ENCODE data around the gene PBX1.

DNA sequence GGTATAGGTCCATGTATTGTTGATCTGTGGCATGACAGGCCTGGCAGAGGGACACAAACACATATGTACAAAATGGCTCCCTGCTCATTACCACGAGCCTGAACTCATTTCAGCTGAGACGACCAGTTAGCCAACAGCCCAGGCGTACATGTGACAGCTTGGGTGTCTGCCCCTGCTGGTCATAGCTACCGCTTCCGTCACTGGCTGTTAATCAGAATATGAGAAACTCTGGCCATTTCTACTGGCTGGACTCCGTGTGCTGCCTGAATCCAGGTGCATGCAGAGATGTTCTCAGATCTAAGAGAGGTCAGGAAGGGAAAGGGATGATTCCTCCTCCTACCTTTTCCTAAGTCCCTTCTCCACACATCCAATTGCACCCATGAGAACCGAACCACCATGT, 144.5 kb downstream of the PBX1 start:
- TF ChIP-seq POLR2A (IDR thresholded peaks at IDR 0.05; ENCODE audit: low read depth, low read length) (no peak), POLR2AphosphoS5 (IDR thresholded peaks at IDR 0.05; ENCODE audit: low read depth, low read length) (no peak), SPI1 (IDR thresholded peaks at IDR 0.05; ENCODE audit: low read depth, low read length) (no peak), TAF1 (IDR thresholded peaks at IDR 0.05; ENCODE audit: low read depth, low read length) (no peak)

Measured in GM12891 (cell line).